ENCODE data around the gene SUGCT.

Gene SUGCT

DNA sequence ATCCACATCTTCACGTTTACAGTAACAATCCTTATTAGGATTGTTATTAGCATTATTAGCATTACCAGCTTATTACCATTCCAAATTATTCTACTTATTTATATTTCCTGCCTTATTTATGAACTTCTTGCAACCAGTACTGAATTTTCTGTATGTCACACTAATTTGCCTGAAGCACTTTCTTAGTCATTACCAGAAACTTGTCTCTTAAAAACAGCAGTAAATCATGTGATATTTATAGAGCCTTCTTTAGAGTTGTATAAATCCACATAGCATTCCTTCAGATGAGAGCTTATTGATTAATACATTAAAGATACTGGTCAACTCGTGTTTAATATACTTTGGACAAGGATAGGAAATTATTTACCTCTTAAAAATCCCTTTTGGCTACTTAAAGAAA is 618.6 kb downstream of the SUGCT start:
- DNase-seq: no peak

GRCh38 chr7:40755438-40755837 is 620.6 kb downstream of the SUGCT start:
- no peak for DNase-seq

GRCh38 chr7:40757109-40757508 is 622.3 kb downstream of the SUGCT start:
- DNase-seq: no peak

DNA sequence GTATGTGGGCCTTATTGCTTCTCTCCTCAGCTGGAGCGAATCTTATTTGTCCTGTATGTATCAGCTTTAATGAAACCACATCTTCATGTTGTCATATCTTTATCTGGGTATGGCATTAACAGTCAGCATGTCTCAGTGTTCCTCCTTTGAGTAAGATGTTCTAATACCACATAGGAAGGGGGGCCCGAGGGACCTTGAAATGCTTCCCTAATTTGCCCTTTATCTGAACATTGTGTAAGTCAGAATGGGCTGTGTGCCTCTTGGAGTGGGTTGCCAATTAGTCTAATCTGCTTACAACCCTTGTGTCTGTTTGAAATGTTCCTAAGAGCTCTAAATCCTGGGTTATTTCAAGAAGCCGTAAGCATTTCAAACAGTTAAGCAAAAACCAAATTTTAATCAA is 623.8 kb downstream of the SUGCT start:
- DNase-seq: no peak

DNA sequence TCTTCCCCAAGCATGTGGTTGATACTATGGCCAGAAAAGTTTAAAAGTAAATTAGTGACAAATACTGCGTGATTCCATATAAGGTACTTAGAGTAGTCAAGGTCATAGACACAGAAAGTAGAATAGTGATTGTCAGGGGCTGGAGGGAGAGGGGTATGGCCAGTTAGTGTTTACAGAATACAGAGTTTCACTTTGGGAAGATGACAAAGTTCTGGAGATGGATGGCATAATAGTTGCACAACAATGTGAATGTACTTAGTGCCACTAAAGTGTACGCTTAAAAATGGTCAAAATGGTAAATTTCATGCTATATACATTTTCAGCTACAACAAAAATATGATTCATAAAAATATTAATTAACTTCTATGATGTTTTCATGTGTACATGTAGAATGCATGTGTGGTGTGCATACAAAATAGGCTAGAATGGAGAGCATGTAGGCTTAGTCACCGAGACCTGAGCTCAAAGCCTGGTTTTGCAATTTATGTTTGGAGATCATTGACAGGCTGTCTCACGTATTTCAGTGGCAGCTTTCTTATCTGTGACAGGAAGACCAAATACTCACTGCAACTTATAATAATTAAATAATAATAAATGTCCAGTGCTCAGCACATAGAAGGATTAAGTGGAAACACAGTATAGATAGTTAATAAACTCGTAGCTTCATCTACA is 625.6 kb downstream of the SUGCT start:
- no peak for DNase-seq

- DNase-seq: no peak
Measured at GRCh38 chr7:40760987-40761386, 626.2 kb downstream of the SUGCT start.

GRCh38 chr7:40761762-40762560 is 627.2 kb downstream of the SUGCT start:
- DNase-seq: no peak

- DNase-seq: no peak
Measured at GRCh38 chr7:40763319-40764287, 628.8 kb downstream of the SUGCT start.

DNA sequence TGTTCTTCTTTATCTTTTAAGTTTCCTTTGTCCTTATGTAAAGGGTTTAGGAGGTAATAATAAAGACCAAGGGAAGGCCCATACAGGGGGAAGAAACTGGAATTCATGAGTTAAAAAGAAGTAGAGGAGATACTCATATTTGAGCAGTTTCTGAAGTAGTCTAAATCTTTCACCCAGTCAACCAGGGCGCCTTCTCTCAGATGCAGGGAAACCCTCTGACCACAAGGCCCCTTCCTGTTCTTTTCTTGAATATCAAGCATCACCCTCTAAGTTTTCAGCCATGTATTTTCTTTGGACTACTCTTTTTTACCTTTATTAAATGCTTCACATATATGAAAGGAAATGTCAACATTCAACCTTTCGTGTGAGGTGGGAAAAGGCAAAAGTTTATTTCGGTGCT is 630.8 kb downstream of the SUGCT start:
- DNase-seq: no peak

GRCh38 chr7:40772096-40772495 is 637.3 kb downstream of the SUGCT start:
- DNase-seq: no peak

GRCh38 chr7:40773656-40774055 is 638.9 kb downstream of the SUGCT start:
- DNase-seq: no peak

- no peak for DNase-seq
Measured at GRCh38 chr7:40775877-40776276, 641.1 kb downstream of the SUGCT start.

GRCh38 chr7:40777730-40778312 is 643.0 kb downstream of the SUGCT start:
- DNase-seq: no peak

DNA sequence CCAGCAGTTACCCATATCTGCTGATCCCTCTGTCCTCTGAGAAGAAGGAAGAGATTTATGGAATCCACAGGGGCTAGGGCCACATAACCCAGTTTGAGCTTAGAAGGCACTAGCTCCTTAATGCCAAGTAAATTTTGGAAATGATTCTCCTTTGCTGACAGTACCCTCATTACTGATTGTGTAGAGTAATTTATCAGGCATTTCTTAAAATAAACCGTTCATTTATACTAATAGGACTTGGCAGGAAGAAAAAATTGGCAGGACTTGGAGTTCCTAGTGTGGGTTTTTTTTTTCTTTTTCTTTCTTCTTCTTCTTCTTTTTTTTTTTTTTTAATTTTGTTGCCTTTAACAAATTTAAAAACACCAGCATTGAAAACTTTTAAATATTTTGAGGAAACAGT is 645.7 kb downstream of the SUGCT start:
- DNase-seq: no peak

DNA sequence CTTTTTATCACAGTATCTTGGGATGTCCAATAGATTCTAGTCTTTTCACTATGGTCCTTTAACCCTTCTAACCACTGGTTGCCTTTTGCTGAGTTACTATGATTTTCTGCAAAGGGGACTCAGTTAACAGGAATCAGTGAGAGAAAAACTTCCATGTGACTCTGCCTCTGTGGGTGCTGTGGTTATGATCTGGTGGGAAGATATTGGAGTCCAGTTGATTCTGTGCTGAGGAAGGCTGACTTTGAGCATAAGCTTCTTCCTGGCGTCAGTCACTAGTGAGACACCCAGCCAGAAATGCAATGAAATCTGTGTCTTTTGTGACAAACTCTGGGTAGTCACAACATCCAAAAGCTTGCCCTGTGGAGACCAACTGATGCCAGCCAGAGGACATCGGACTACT is 648.0 kb downstream of the SUGCT start:
- no peak for DNase-seq

GRCh38 chr7:40784176-40784575 is 649.4 kb downstream of the SUGCT start:
- no peak for DNase-seq

DNA sequence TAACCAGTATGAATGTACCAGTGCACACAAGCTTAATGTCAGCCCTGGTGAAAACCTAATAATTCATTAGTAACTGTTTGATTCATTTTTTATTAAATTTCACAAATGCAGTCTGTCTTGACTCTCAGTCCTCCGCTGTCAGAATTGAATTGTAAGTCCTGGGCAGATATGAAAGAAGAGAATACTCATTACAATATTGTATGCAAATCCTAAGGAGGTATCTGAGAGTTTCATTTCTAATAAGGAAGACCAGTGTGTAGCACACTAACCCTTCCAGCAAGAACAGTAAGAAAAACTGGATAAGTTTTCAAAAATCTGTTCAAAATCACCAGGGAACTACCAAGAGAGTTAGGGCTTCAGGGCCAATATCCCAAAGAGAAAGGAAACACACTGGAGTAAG is 652.1 kb downstream of the SUGCT start:
- no peak for DNase-seq

GRCh38 chr7:40793132-40793531 is 658.3 kb downstream of the SUGCT start:
- DNase-seq: no peak

- no peak for DNase-seq
Measured at GRCh38 chr7:40795607-40796006, 660.8 kb downstream of the SUGCT start.

GRCh38 chr7:40796723-40797122 is 661.9 kb downstream of the SUGCT start:
- no peak for DNase-seq

DNA sequence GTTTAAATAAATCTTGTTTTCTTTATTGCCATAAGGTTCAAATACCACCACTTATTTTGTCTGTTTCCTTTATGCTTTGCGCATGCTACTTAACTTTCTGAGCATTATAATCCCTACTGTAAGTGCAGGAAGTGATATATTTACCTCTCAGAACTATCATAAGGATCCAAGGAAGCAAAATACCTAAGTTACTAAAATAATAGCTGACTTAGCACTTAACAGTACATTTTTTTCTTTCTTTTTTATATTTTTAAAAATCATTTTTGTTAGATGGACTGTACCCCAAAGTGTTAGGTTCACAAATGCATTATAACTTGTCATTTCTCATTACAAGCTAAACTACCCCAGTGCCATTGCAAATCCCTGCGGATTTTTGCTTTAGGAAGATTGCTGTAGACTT is 663.8 kb downstream of the SUGCT start:
- DNase-seq: no peak

- DNase-seq: no peak
Measured at GRCh38 chr7:40799493-40800403, 664.9 kb downstream of the SUGCT start.

All from stimulated activated naive CD4-positive, alpha-beta T cell treated with Interleukin-2 at 50 U/mL for 16 hours (primary cell).